Astrocyte of the spinal cord (primary cell): ENCODE measurements around the gene SLC6A13.

Source experiments
- DNase-seq: peaks from one replicate; pipeline ENCODE4 v3.0.0; 2011; ENCODE audit warnings: low read depth, low spot score
- H3K4me3 ChIP-seq: 2 replicates; pipeline ENCODE4 v1.5.1; 2011; ENCODE audit warnings: low read depth, mild to moderate bottlenecking, low read length, moderate library complexity
- CTCF ChIP-seq: IDR thresholded peaks from 2 replicates; pipeline ENCODE4 v1.5.1; 2012; ENCODE audit warnings: low read depth, mild to moderate bottlenecking, low read length, inconsistent platforms
- in situ Hi-C: cut with HindIII; loops from 2 replicates; pipeline ENCODE4 v1.10.0; 2017; ENCODE audit warnings: low sequenced_read_pairs

SLC6A13 gene

DNA sequence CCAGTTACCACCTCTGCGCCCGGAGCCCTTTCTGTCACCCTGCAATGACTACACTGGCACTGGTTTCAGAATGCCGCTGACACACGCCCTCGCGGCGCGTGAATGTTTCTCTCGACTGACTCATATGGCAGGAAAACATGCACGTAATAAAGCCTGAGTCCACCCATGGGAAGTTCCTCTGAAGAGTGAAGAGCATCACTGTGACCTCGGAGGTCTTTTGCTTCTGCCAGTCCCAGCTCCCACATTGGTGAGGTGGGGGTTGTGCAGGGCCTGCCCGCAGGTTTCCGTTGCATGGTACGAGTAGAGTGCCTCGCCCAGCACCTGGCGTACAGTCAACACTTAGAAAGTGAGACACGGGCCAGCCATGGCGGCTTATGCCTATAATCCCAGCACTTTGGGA is 37.6 kb downstream of the SLC6A13 start:
- in situ Hi-C loops, result no loop called here
- no peak for DNase-seq
- no peak for TF ChIP-seq CTCF
- no peak overlapping the region for H3K4me3 ChIP-seq

GRCh38 chr12:224330-224729 is 38.3 kb downstream of the SLC6A13 start:
- in situ Hi-C loops, result no loop called here
- TF ChIP-seq CTCF, result no peak
- DNase-seq, result no peak
- no peak overlapping the region for H3K4me3 ChIP-seq

DNA sequence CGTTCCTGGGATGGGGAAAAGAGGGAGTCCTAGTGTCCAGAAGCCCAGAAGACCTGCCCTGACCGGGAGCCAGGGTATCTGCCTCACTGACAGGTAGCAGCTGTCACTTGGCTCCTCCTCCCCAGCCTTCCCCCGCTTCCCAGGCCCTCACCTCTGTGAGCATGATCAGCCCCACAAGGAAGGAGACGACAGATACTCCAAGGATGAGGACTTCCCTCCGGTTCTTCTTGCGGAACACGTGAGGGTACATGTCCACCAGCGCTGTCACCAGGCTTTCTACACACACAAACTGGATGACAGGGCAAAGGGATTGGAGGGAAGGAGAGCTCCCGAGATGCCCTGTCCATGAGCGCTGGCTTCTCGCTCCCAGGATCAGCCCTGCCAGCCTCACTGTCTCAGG is 38.8 kb downstream of the SLC6A13 start:
- no peak overlapping the region for H3K4me3 ChIP-seq
- DNase-seq, result no peak
- in situ Hi-C loops, result no loop called here
- no peak for TF ChIP-seq CTCF

DNA sequence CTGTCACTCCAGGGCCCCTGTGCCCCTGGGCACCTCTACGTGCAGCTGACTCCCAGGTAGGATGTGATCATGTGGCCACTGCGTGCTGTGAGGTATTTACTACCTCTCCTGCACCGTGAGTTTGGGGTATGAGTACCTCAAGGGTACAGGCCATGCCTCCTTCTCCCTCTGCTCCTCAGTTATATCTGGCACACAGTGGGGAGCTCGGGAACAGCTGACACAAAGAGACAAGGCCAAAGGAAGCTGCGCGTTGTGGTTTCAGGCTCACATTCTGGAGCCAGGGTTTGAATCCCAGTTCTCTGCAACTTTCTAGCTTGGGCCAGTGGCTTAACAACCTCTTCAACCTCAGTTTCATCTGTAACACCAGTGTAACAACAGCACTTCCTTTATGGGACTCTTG is 40.9 kb downstream of the SLC6A13 start:
- no peak for TF ChIP-seq CTCF
- in situ Hi-C loops, result no loop called here

GRCh38 chr12:220946-221550 is 41.6 kb downstream of the SLC6A13 start:
- no peak overlapping the region for H3K4me3 ChIP-seq
- in situ Hi-C loops, result no loop called here
- no peak for TF ChIP-seq CTCF
- DNase-seq, result no peak

More for the DNA sequence above, 40.9 kb downstream of the SLC6A13 start:
- no peak for DNase-seq
- H3K4me3 ChIP-seq, result no peak overlapping the region

DNA sequence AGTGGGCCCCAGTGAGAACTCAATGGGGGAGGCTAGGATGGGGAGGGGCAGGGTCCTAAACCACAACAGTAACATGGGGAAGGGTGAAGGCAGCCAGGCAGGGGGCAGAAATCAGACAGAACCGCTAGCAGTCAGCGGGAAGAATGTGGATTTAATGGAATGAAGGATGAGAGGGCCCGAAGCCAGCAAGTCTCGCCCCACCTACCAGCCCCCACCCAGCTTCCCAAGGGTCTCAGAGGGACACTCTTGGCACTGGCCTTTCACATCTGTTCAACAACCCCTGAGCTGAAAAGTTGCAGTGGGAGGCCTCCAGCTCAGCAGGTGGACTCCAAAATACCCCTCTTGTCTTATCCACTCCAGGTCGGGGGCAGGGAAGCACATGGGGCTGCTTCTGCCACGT is 42.1 kb downstream of the SLC6A13 start:
- in situ Hi-C loops, result no loop called here
- no peak for TF ChIP-seq CTCF
- no peak for DNase-seq
- H3K4me3 ChIP-seq, result no peak overlapping the region

DNA sequence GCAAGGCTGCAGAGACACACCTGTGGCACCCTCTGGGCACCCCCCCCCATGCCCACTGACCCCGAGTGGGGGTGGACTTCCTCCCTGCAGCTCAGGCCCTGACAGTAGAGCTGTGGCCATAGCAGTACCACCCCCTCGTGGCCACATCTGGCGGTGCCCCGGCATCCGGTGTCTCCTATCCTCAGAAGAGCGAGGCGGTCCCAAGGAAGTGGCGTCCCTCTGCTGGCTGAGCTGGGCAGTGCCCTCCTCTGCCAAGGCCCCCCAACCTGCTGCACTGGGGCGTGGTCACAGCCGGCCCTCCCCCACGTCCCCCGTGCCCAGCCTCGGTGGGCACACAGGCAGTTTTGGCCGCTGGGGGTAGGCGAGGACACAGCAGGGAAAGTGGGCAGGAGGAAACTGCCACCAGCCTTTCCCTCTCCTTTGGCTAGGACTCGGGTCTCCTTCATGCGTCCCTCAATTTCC is 42.7 kb downstream of the SLC6A13 start:
- in situ Hi-C loops, result no loop called here
- no peak overlapping the region for H3K4me3 ChIP-seq
- peak; percentile 13 for DNase-seq
- TF ChIP-seq CTCF, result peak; percentile 73
